K562 (cell line): ENCODE results near the gene MTPN. TPM values are rescaled to one million over a fixed set of nuclear protein-coding genes. Genes with fewer than 3 reads are reported as not detected.

Experiments
- ATF1 ChIP-seq, 2 experiments: fragments of 450-650 bp in 1 of 2; IDR thresholded peaks; 2 replicates each; pipeline ENCODE4 v1.6.1; 2016; ENCODE audit warnings: missing compliant biosample characterization in 1 of 2, missing genetic modification characterization in 1 of 2
- DMBX1 ChIP-seq: fragments of 250-450 bp; sonication (Bioruptor Pico); IDR thresholded peaks from 2 replicates; pipeline ENCODE4 v1.8.0; 2022; ENCODE audit warnings: inconsistent platforms, mild to moderate bottlenecking, moderate library complexity, borderline replicate concordance
- FOSL1 ChIP-seq: fragments of 200-800 bp; sonication (Bioruptor generic); conservative IDR thresholded peaks from 2 replicates; pipeline ENCODE4 v1.6.1; 2016; ENCODE audit warnings: missing genetic modification characterization, missing compliant biosample characterization
- HDAC2 ChIP-seq: fragments of 450-650 bp; IDR thresholded peaks from 2 replicates; pipeline ENCODE4 v1.6.1; 2016; ENCODE audit warnings: mild to moderate bottlenecking
- HSF4 ChIP-seq: fragments of 250-450 bp; sonication (Bioruptor Pico); IDR thresholded peaks from 2 replicates; pipeline ENCODE4 v2.1.2; 2022; ENCODE audit warnings: mild to moderate bottlenecking, moderate library complexity, borderline replicate concordance
- ID3 ChIP-seq, 2 experiments: fragments of 250-450 bp in 1 of 2; fragments of 450-650 bp in 1 of 2; sonication (Bioruptor Pico) in 1 of 2; IDR thresholded peaks; 2 replicates each; pipeline versions ENCODE4 v1.6.1 to v1.8.0; 2016 to 2021; ENCODE audit warnings: mild to moderate bottlenecking in 2 of 2, moderate library complexity in 2 of 2, missing compliant biosample characterization in 1 of 2, missing genetic modification characterization in 1 of 2
- PTBP1 ChIP-seq: fragments of 200-400 bp; formaldehyde crosslinking; IDR thresholded peaks from 2 replicates; pipeline ENCODE4 v1.6.1; 2017; ENCODE audit warnings: low read depth, low read length
- RUNX1 ChIP-seq: sonication (generic); IDR thresholded peaks from 2 replicates; pipeline ENCODE4 v1.6.1; 2016; ENCODE audit warnings: antibody characterized with exemption, low read depth
- SIN3B ChIP-seq: fragments of 450-650 bp; IDR thresholded peaks from 2 replicates; pipeline ENCODE4 v1.6.1; 2017; ENCODE audit warnings: low read depth, mild to moderate bottlenecking, moderate library complexity
- TEAD4 ChIP-seq, 2 experiments: sonication (generic) in 1 of 2; formaldehyde crosslinking in 1 of 2; IDR thresholded peaks; 2 replicates each; pipeline versions ENCODE4 v1.6.1 to v1.8.0; 2012 to 2022; ENCODE audit warnings: borderline replicate concordance in 1 of 2, inconsistent platforms in 1 of 2, low read length in 1 of 2, mild to moderate bottlenecking in 1 of 2, missing genetic modification reagents in 1 of 2
- TRIM25 ChIP-seq: fragments of 450-650 bp; IDR thresholded peaks from 2 replicates; pipeline ENCODE4 v1.7.0; 2016; ENCODE audit warnings: borderline replicate concordance
- ZBED1 ChIP-seq: IDR thresholded peaks from 2 replicates; pipeline ENCODE4 v1.6.1; 2014
- ZFP30 ChIP-seq: fragments of 250-450 bp; sonication (Bioruptor Pico); IDR thresholded peaks from 2 replicates; pipeline ENCODE4 v1.8.0; 2022; ENCODE audit warnings: moderate library complexity, mild to moderate bottlenecking, inconsistent platforms, borderline replicate concordance
- ZNF175 ChIP-seq: fragments of 200-800 bp; sonication (Bioruptor generic); IDR thresholded peaks from 2 replicates; pipeline ENCODE4 v1.6.1; 2016; ENCODE audit warnings: low read depth, mild to moderate bottlenecking, missing genetic modification characterization, missing compliant biosample characterization
- ZNF197 ChIP-seq: fragments of 200-800 bp; sonication (Bioruptor generic); IDR thresholded peaks from 2 replicates; pipeline ENCODE4 v1.6.1; 2016; ENCODE audit warnings: low read depth, missing genetic modification characterization, missing compliant biosample characterization
- ZNF232 ChIP-seq: sonication (generic); formaldehyde crosslinking; IDR thresholded peaks from 2 replicates; pipeline ENCODE4 v1.8.0; 2022; ENCODE audit warnings: mild to moderate bottlenecking, missing genetic modification reagents
- ZNF436 ChIP-seq: fragments of 250-450, 450-650 bp; sonication (Bioruptor Pico); formaldehyde crosslinking; IDR thresholded peaks from 2 replicates; pipeline ENCODE4 v1.7.0; 2020; ENCODE audit warnings: mild to moderate bottlenecking
- ZNF561 ChIP-seq: fragments of 450-650 bp; formaldehyde crosslinking; conservative IDR thresholded peaks from 2 replicates; pipeline ENCODE4 v1.4.0; 2020; ENCODE audit warnings: mild to moderate bottlenecking, moderate library complexity
- ZNF584 ChIP-seq: fragments of 200-800 bp; sonication (Bioruptor generic); IDR thresholded peaks from 2 replicates; pipeline ENCODE4 v1.6.1; 2016; ENCODE audit warnings: low read depth, mild to moderate bottlenecking, missing genetic modification characterization, missing compliant biosample characterization
- ZNF609 ChIP-seq: sonication (generic); formaldehyde crosslinking; IDR thresholded peaks from 2 replicates; pipeline ENCODE4 v1.8.1; 2023; ENCODE audit warnings: missing genetic modification reagents, mild to moderate bottlenecking, borderline replicate concordance
- polyA plus RNA-seq, 8 experiments: library from polyadenylated mRNA; depleted of rRNA in 4 of 8; stranded (reverse) in 5 of 8; unstranded in 3 of 8; fragments of >200 nt; fragmentation: Nextera tagmentation in 2 of 8; fragmentation: Illumina TruSeq in 1 of 8; extraction: Ambion mirVana in 2 of 8; extraction: Trizol in 1 of 8; gene quantifications; 2 replicates each; pipeline versions ENCODE4 v1.2.1 to v1.2.3, GENCODE V29; 2011 to 2014; ENCODE audit warnings: inconsistent platforms in 1 of 8, missing spikeins in 1 of 8
- total RNA-seq, 7 experiments: library from RNA; depleted of rRNA in 6 of 7; stranded (reverse); fragments of >200 nt in 6 of 7; fragmentation: Illumina TruSeq in 2 of 7; extraction: Trizol in 2 of 7; gene quantifications; 2 replicates each; pipeline versions ENCODE4 v1.2.1 to v1.2.3, GENCODE V29; 2011 to 2021; ENCODE audit warnings: low replicate concordance in 1 of 7

Gene MTPN
- total and polyA plus RNA-seq, 9 of the 15 experiments (the other 6 are each of a cell fraction or from before 2014, with no cell fraction given) = 68.5 to 261 (median 156) TPM

DNA sequence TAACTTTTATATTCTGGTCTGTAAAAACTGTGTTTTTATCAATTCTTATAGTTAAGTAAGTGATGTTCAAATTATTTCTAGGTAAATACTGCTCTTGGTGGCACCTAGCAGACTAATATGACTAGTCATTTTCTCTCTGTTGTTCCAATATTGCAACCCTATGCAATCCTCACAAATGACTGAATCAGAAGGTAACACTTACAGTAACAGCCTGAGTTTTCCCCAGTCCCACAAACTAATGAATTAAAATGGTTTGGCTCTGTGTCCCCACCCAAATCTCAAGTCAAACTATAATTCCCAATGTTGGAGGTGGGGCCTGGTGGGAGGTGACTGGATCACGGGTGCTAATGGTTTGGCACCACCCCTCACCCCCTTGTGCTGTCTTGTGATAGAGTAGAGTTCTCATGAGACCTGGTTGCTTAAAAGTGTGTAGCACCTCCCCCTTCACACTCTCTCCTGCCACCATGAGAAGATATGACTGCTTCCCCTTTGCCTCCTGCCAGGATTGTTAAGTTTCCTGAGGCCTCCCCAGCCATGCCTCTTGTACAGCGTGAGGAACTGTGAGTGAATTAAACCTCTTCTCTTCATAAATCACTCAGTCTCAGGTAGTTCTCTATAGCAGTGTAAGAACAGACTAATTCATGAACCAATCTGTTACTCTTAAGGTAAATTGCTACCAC, 43.5 kb downstream of the MTPN start (continued):
- TF ChIP-seq ID3 (CRISPR knock-in tag; IDR thresholded peaks at IDR 0.05) (no peak), ID3 (tag; IDR thresholded peaks at IDR 0.05) (peak; percentile 27; the same call in 1 of the 2 replicates), RUNX1 (no peak), ZNF232 (no peak), ZBED1 (no peak), DMBX1 (CRISPR knock-in tag) (peak; percentile 59; the same call in 1 of the 2 replicates), ZNF197 (CRISPR knock-in tag) (no peak), TEAD4 (IDR thresholded peaks at IDR 0.05; ENCODE audit: low read length) (no peak), TEAD4 (CRISPR knock-in tag; IDR thresholded peaks at IDR 0.05; ENCODE audit: borderline replicate concordance) (no peak), PTBP1 (no peak), ZNF609 (CRISPR knock-in tag) (no peak), FOSL1 (tag) (0 out of 2 replicates have a peak, but pooled peaks have one; percentile 15), ATF1 (CRISPR knock-in tag; IDR thresholded peaks at IDR 0.05) (no peak), ATF1 (tag; IDR thresholded peaks at IDR 0.05) (no peak), ZNF436 (no peak), ZFP30 (CRISPR knock-in tag) (no peak), TRIM25 (no peak), SIN3B (no peak), HDAC2 (no peak), ZNF561 (no peak), ZNF584 (CRISPR knock-in tag) (no peak; the same call in 1 of the 2 replicates), HSF4 (CRISPR knock-in tag) (no peak; the same call in 1 of the 2 replicates), ZNF175 (CRISPR knock-in tag) (peak; percentile 64; the same call in 1 of the 2 replicates)
